HG02981 (cell line): ENCODE measurements around the gene IRS1.
"Not testable (repeated sequence)": the region's sequence is repeated elsewhere in the genome, so short reads cannot be mapped to it uniquely, and the experiment has no call there.

Experiments used
- ATAC-seq: cut with Tn5 transposase; IDR thresholded peaks from one replicate; pipeline ENCODE4 v1.9.1; 2021; ENCODE audit warnings: mild to moderate bottlenecking, moderate library complexity; ENCODE audit not compliant: unreplicated experiment

Gene IRS1

GRCh38 chr2:226799211-226799975 is at the start of gene IRS1:
Gene IRS1 (minus strand): TSS chr2:226799820. CDS start chr2:226798738, 1,082 bp downstream.
- ATAC-seq = peak; percentile 35

GRCh38 chr2:226849349-226849748 is 49.7 kb upstream of the IRS1 start:
- no peak for ATAC-seq

GRCh38 chr2:226847511-226847910 is 47.9 kb upstream of the IRS1 start:
- no peak for ATAC-seq

- no peak for ATAC-seq
Observed at GRCh38 chr2:226847090-226847489, 47.5 kb upstream of the IRS1 start.

GRCh38 chr2:226845386-226846116 is 45.9 kb upstream of the IRS1 start:
- ATAC-seq = peak; percentile 40

- not testable (repeated sequence) for ATAC-seq
Observed at GRCh38 chr2:226843001-226843400, 43.4 kb upstream of the IRS1 start.

- ATAC-seq = no peak
Observed at GRCh38 chr2:226839951-226840350, 40.3 kb upstream of the IRS1 start.

GRCh38 chr2:226839161-226839560 is 39.5 kb upstream of the IRS1 start:
- no peak for ATAC-seq

GRCh38 chr2:226838722-226839121 is 39.1 kb upstream of the IRS1 start:
- no peak for ATAC-seq

- ATAC-seq = no peak
Observed at GRCh38 chr2:226837787-226838603, 38.4 kb upstream of the IRS1 start.

GRCh38 chr2:226837334-226837733 is 37.7 kb upstream of the IRS1 start:
- no peak for ATAC-seq

- peak; percentile 7 for ATAC-seq
Observed at GRCh38 chr2:226836548-226836885, 36.9 kb upstream of the IRS1 start.

- ATAC-seq = peak; percentile 84
Observed at GRCh38 chr2:226835796-226836547, 36.4 kb upstream of the IRS1 start, which contains the start of gene RHBDD1. Gene RHBDD1 (plus strand): TSS chr2:226836054. CDS start chr2:226864694, 28,640 bp downstream.

GRCh38 chr2:226835420-226835795 is 35.8 kb upstream of the IRS1 start:
- ATAC-seq = peak; percentile 9

- not testable (repeated sequence) for ATAC-seq
Observed at GRCh38 chr2:226834880-226835279, 35.3 kb upstream of the IRS1 start.

- ATAC-seq = no peak
Observed at GRCh38 chr2:226832061-226832460, 32.4 kb upstream of the IRS1 start.

GRCh38 chr2:226831266-226831665 is 31.6 kb upstream of the IRS1 start:
- ATAC-seq = no peak

- no peak for ATAC-seq
Observed at GRCh38 chr2:226829721-226830631, 30.4 kb upstream of the IRS1 start.

- ATAC-seq = no peak
Observed at GRCh38 chr2:226828191-226828590, 28.6 kb upstream of the IRS1 start.

- ATAC-seq = no peak
Observed at GRCh38 chr2:226825056-226825455, 25.4 kb upstream of the IRS1 start.
